ENCODE results near the gene RTL9. TPM values are rescaled to one million over a fixed set of nuclear protein-coding genes. Genes with fewer than 3 reads are reported as not detected.
"Not testable (repeated sequence)": the region's sequence is repeated elsewhere in the genome, so short reads cannot be mapped to it uniquely, and the experiment has no call there.

Gene RTL9
- polyA plus RNA-seq (ENCODE audit: insufficient read length) = 0.22 TPM
- long read RNA-seq, donor 1 = 0 reads
- long read RNA-seq, donor 2 = 0 reads
- long read RNA-seq, donor 3 = 0 reads
- long read RNA-seq, donor 4 = 0 reads
- long read RNA-seq, donor 5 = 0 reads
- long read RNA-seq, donor 6 = 0 reads
- long read RNA-seq, donor 7 = 0 reads
- long read RNA-seq, donor 8 = 0 reads

DNA sequence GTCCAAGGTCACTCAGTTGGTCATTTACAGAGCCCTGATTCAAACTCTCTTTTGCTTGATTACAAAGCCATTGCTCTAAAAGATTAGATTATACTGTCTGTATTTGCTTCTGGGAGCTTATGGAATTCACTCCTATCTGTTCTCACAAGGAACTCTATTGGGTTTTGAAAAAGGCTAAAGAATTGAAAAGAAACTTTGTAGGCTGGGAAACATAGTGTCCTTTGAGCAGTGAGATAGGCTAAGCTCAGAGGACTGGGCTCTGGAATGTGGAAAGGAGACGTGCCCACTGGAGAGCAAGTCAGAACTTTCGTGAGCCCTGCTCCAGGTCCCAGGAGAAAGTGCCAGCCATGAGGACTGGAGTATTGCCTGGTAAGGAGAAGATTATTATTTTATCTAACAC lies at the start of gene RTL9:
Gene RTL9, plus strand, starts transcription at position 301 of the 400 bp plus-strand sequence. CDS start 91,770 bp downstream, outside the sequence.
- DNase-seq = no peak

DNA sequence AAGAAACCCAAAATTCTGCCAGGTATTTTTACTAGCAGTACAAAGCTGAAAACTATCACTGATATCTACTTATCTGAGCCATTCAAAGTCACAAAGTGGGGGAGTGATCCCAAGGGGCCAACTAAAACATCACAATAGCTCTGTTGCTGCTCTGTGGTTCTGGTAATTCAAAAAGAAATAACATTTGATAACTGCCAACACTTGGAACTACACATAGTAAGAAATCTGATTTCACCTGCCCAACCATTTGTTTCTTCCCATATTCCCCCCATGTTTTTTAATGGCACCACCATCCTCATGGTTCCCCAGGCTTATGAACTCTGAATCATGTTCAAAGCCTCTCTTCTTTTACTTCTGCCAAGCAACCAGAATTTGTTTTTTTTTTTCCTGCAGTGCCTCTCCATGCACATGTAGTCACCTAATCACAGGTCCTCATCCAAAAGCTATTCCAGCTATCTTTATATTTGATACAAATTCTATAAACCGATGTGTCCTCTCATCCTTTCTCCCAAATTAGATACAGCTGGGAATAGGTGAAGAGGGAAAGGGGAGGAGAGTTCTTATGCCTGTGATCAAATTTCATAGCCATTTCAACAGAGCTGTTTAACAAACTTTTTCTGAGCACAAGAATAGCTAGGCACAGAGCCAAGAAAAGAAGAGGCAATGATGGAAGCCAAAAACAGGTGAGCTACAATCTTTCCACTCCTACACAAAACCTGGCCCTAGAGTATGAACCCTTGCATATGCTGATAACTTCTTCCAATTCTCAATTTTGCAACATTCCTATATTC lies 48.5 kb upstream of the RTL9 start:
- no peak for DNase-seq

DNA sequence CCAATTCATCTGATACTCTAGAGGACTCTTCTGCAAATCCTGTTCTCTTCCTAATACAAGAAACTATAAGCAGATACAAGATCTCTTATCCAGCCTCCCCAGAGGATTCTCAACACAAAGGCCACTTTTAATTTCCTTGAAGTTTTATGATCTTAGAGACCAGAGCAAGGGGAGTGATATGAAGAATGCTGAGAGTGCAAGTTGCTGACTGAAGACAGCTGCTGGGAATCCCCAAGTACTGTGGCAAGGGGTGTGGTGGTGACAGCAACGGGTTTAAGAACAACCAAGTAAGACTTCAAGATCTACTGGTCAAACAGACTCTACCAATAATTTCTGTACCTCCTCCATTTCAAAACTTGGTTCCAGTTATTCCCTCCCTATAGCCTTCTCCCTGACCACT lies 47.8 kb upstream of the RTL9 start:
- DNase-seq = no peak

DNA sequence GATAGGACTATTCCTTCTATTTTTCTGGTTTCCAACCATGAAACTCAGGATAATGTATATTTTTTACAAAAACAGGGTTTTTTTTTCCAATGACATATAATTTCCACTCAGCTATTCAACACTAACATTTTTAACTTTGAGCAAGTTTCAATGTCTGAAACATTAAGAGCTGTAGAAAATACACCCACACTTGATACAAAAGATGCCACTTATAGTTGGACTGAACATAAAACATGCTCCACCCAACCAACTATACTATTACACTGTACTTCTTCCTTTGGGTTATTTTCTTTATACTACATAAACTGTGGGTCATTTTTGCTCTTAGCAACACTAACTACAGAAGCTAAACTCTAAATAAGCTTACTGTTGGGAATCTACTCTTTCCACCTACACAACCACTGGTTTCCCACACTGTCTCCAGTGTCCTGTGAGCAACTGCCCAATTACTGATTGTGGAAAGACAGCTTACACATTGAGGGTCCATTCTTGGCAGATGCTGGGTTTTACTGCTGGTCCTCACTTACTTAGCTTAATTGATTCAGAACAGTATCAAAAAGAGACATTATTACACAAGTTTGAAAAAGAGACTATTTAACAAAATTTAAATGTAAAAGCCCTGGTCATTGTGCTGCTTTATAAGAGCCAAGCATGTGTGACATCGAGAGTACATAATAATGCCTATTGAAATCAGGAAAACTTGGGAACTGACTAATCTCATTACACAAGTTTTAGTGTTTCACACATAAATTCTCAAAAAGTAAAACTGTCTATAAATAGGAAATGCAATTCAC lies 47.0 kb upstream of the RTL9 start:
- DNase-seq = no peak

DNA sequence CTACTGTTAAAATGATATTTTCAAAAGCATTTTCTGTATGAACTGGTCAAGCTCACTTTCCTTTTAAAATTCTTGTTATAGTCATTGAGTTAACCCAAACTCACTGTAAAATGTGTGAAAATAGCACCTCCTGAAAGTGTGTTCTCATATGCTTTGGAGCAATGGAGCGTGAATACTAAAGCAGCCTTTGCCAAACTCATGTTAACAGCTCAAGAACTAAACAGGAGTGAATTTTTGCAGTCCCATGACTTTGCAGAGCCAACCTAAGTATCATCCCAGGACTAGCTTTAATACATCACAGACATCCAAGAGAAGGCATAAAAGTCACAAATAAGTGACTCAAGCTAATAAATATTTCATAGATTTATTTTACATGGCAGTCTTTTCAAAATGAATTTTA lies 43.1 kb upstream of the RTL9 start:
- no peak for DNase-seq

DNA sequence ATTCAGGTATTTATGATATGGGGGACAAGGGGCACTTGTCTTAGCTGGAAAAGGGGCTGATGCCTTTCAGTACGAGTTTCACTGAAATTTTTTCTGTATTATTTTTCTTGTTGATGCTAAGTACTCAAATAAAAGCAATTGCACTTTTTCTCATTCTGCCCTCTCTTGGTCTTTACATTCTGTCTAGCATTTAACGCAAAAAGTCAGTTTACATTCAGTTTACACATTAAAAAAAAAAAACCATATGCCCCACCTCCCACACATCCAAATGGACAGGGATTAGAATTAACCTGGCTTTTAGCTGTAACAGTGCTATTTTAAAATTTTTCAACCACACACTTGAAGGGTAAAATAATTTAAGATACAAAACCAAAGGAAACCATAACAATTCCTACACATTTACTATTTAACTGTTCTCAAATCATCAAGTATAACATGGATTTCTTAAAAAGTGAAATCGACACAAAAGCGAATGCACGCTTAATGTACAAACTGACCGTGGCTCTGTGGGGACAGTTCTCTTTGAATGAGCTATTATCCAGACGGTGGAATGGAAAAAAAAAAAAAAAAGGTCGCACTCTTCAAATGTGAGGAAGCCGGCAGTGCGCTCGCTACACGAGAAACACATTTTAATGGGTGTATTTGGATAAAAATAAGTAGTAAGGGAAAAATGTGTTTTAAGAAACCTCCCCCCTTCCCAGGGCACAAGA lies 42.1 kb upstream of the RTL9 start:
- DNase-seq = no peak

DNA sequence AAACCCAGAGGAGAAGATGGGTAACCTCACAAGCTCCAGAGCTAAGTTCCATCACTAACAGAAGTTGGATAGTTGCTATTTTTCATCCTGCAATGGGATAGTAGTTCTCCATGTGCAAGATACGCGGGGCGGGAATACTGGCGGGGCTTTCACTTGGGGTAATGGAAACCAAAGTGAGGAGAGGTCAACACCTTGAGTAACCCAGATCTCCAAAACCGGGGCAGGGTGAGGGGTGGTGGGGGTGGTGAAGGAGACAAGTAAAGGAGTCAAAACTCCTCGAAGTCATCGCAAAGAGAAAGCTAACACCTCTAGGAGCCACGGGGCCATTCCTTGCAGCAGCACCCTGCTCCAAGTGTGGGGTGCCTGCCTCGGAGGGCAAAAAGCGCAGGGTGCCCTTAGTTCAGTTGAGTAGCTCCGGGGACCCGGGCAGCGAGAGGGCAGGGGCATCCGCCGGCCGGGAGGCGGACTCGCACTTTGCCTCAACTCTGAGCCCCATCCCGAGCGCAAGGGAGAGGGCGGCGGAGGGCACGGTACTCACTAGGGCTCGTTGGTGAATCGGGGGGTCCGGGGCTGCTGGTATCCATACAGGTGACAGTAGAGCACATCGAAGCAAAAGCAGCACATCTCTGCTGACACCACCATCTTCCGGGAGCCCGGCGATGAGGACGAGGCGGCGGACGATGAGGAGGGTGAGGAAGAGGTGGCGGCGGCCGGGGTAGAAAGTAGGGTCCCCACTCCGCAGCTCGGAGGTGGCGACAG lies 41.4 kb upstream of the RTL9 start:
- DNase-seq = no peak

DNA sequence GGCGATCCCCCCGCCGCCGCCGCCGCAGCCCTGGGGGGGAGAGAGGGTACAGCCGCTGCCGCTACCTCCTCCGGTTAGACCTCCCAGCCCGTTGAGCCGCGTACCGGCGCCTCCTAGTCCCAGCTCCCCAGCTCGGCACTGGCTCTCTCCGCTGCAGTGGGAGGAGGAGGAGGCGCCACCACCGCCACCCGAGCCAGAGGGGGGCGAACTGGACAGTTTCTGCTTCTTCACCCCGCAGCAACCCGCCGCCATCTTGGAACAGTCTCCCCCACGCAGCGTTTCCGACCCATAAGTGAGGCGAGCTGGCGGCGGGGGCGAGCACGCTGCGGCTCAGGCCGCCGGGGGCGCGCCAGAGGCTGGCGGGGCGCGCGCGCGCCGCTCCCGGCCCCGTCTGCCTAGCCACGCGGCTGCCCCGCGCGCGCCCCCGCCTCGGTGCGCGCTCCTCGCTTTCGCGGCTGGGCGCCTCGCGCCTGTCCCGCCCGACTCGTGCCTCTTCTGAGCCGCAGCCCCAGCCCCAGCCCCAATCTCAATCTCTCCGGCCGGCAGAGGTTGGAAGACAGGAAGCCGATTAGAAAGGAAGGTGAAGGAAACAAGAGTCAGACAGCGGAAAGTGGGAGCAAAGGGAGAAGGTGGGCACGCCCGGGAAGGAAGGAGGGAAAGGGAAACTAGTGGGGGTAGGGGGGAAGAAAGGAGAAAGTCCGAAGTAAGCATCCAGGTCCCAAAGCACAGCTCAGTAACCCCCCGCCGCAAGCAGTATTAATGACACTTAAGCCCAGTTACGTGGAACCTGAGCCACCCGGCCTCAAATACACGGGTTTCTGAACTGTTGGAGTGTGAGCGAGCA lies 40.6 kb upstream of the RTL9 start, which contains the start of gene AMMECR1:
Gene AMMECR1, minus strand, starts transcription at position 266 of the 844 bp plus-strand sequence. Its CDS starts 14 bp downstream, at position 252.
- DNase-seq = peak; percentile 71

DNA sequence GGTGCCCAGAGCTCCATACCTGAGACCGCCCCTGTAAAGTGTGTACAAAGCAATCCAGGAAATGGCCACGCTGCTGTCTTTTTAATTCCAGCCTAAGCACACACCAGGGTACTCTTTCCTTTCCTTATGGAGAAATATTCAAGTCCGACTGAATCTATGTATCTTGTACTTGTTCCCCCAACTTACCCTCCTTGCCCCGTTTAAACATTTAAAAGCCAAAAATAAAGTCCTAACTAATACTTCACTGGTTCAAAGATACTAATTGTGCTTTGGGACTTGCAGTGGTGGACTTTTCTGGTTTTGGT lies 40.0 kb upstream of the RTL9 start:
- no peak for DNase-seq

DNA sequence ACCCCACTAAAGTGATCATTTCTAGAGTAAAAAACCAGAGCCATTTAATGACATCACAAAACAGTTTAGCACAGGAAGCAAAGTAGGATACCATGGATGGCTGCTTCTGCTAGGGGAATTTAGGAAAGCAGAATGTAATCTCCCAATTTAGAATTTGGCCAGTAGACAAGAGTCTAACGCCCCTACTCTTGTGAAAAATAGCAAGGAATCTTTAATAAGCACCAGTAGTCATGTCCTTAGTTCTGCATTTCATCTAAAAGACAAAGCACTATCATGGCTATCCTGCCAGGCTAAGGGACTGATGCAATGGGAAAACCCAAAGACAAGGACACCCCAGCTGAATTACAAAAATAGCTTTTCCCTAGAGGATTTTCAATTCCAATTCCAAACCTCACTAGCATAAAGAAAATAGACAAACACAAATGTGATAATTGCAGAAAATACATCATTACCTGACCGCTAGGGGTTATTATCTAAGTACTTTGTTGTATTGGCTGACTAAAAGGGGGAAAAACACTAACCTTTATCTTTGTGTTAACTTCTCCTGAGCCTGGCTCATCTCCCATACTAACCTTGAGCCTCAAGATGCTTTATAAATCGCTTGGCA lies 38.2 kb upstream of the RTL9 start:
- no peak for DNase-seq

DNA sequence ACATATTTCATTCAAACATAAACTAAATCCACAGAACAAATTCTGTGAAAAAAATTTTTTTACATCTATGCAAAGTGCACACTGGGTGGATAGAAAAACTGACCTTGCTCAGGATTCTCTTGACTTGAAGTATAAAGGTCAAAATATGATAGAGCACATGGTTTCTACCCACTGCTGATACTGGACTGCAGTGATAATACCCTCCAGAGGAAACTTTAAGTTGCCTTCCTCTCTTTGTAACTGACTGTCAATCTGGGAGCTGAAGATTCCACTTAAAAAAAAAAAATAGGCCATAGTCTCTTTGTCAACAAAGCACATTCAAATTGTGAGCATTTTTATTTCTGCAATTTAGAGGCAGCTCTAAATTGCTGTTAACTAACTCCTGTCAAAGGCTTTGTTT lies 37.6 kb upstream of the RTL9 start:
- DNase-seq = no peak

DNA sequence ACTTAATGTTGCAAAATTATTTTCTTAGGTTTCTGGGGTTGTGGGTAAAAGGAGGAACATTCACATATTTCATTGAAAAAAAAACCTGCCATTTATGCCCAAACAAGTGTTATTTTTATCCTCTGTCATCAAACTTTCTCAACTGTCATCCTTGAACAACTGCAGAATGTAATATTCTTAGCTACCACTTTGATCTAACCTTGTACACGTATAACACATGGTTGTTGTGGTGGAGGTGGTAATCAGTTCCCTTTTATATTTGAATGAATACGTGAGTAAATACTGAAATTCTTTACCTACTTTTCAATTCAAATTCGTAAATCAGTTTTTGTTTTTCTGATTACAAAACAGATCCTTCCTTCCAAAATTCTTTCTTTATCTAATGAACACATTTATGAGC lies 37.0 kb upstream of the RTL9 start:
- DNase-seq = no peak

DNA sequence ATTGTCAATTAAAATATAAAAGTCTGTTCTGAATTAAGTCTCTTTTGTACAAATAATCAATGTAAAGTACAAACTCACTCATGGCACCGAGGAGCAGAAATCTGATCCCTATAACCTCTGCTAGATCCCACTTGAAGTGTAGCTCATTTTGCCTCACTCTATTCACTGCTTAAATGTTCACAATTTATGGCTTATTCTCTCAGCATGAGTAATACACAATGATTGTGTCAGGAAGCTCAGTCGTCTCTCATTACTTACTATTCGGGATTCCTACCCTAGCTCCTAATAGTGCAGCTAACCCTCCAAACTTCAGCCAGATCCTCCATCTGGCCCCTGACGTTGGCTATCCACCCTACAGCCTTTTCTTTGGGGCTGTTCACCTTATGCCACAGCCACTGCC lies 36.0 kb upstream of the RTL9 start:
- no peak for DNase-seq

DNA sequence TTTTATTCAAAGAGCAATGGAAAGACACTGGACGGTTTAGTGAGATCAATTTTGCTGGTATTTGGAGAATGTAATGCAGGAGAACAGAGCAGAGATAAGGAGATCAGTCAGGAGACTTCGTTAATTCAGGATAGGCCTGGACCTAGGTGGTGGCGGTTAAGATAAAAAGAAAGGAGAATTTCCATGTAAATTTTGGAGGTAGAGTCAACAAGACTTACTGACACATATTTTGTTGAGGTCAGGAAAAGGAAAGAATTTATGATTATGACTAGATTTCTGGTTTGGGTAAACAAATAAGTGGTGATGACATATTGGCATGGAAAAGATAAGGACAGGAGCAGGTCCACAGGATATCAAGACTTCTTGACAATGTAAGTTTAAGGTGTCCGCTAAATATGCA lies 31.9 kb upstream of the RTL9 start:
- no peak for DNase-seq

DNA sequence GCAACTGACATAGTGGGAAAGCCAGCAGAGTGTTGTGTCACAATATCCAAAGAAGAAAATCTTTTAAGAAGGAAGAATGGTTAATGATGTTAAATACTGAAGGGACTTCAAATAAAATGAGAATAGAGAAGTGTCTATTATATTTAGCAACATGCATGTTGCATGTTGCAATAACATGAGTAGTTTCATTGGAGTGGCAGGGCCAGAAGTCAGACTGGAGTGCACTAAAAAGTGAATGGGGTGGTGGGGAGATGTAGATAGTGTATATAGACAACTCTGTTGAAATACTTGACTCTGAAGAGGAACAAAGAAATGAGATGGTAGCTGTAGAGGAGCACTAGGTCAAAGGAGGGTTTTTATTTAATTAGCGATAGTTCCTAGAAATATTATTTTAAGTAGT lies 31.3 kb upstream of the RTL9 start:
- DNase-seq = no peak

DNA sequence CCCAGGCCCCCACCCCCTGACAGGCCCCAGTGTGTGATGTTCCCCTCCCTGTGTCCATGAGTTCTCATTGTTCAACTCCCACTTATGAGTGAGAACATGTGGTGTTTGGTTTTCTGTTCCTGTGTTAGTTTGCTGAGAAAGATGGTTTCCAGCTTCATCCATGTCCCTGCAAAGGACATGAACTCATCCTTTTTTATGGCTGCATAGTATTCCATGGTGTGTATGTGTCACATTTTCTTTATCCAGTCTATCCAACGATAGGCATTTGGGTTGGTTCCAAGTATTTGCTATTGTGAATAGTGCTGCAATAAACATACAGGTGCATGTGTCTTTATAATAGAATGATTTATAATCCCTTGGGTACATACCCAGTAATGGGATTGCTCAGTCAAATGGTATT lies 30.0 kb upstream of the RTL9 start:
- DNase-seq = not testable (repeated sequence)

DNA sequence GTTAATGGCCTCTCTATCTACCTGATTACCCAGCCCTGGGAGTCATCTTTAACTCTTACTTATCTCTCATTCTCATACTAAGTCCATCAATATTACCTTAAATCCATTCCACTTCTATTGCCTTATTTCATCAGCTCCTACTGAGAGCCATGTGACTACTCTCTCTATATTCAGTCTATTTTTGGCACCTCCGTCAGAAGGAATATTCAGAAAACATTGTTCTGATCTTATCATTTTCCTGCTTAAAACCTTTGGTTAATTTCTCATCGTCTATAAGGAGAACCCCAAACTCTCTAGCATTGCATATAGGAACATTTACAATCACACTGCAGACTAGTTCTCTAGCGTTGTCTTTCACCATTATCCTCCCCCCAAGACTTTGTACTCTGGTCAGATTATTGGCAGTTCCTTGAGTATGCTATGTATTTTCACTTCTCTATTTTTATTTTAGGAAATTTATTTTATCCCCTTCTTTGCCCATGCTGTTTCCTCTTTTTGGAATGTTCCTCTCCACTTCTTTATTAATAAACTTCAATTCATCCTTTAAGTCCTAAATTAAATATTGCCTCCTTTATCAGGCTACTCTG lies 27.1 kb upstream of the RTL9 start:
- DNase-seq = no peak

DNA sequence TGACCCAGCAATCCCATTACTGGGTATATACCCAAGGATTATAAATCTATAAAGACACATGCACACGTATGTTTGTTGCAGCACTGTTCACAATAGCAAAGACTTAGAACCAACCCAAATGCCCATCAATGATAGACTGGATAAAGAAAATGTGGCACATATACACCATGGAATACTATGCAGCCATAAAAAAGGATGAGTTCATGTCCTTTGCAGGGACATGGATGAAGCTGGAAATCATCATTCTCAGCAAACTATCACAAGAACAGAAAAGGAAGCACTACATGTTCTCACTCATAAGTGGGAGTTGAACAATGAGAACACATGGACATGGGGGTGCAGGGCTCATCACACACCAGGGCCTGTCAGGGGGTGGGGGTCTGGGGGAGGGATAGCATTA lies 25.2 kb upstream of the RTL9 start:
- DNase-seq = not testable (repeated sequence)

DNA sequence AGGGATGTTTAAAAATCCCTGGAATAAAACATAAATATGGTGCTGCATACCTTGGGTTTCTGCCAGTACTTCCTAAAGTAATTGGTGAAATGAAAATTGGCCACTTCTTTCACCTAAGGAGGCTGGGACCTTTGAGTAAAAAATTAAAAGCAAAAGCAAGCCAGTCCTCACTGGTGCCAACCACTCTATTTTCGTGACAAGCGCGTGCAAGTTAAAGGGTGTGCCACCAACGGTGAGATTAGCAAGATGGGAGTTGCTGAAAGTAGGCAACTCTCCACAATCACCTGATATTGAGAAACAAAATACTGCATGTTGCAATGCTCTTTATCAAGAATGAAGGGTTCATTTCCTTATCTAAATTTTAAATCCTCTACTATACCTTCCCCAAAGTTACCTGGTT lies 19.7 kb upstream of the RTL9 start:
- DNase-seq = no peak
